ENCODE results near the gene FAM240A. TPM values are rescaled to one million over a fixed set of nuclear protein-coding genes. Genes with fewer than 3 reads are reported as not detected.

The FAM240A gene
- total RNA-seq, 4 donors from 2014 or later = not detected

DNA sequence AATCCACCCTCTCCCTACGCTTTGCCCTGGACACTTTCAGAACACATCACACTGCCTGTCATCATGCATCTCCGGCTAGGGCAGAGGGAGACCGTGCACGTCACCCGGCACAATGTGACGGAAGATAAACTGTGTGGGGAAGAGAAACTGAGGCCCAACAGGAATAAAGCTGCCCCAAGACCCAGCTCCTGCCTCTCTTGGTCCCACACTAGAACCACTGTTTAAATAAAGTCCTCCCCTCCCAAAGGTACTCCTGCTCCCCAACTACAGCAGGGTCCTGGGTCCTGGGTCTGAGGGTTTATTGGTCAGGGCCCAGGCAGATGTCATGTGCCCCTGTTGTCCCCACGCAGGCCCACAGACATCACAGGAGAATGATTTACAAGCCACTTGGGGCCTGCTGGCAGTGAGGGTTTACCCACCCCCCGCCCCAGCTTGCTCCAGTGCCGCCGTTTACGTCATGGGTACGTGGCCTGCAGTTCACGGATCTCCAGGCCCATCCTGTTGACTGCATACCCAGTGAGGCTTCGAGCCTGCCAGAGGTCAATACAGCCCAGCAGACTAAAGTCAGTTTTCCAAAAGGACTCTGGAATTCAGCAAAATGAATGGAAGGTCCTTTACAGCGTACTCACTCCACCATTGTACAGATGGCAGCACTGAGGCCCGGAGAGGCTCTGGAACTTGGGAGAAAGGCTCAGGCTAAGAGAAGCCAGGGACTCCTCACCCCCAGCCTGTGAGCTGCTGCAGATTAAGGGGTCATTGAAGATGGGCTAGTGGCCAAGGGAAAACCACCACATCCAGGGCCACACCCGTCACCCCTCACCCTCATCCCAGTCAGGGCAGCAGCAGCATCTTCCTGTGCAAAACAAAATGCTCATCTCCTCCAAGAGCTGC lies 57.9 kb downstream of the FAM240A start:
- Histone ChIP-seq H3K4me3 (no peak overlapping the region), H3K9me3 (no peaks in the 10 kb centered on the region), H3K27ac (no peak overlapping the region), H3K4me1 (no peaks in the 10 kb centered on the region), H3K36me3 (no peaks in the 10 kb centered on the region), H3K27me3 (no peaks in the 10 kb centered on the region)
- WGBS, 2 donors (ENCODE audit: low coverage in 1 of 2) = 90% methylated on average over 17 of the region's 17 CpGs; no CpG with 5 or more reads in 1 of the 2 donors
- TF ChIP-seq, protein P1, sequence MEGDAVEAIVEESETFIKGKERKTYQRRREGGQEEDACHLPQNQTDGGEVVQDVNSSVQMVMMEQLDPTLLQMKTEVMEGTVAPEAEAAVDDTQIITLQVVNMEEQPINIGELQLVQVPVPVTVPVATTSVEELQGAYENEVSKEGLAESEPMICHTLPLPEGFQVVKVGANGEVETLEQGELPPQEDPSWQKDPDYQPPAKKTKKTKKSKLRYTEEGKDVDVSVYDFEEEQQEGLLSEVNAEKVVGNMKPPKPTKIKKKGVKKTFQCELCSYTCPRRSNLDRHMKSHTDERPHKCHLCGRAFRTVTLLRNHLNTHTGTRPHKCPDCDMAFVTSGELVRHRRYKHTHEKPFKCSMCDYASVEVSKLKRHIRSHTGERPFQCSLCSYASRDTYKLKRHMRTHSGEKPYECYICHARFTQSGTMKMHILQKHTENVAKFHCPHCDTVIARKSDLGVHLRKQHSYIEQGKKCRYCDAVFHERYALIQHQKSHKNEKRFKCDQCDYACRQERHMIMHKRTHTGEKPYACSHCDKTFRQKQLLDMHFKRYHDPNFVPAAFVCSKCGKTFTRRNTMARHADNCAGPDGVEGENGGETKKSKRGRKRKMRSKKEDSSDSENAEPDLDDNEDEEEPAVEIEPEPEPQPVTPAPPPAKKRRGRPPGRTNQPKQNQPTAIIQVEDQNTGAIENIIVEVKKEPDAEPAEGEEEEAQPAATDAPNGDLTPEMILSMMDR (IDR thresholded peaks at IDR 0.05) = no peak
- TF ChIP-seq EP300 (IDR thresholded peaks at IDR 0.05; ENCODE audit: low read depth) (no peak), POLR2AphosphoS5 (IDR thresholded peaks at IDR 0.05) (no peak), POLR2A (IDR thresholded peaks at IDR 0.05) (no peak)
- intact Hi-C loops (cut with DNase I; ENCODE audit: low total_unique reads) (no loop called here), in situ Hi-C loops (cut with MboI; ENCODE audit: low pct_ligation_motif_present in 1 of 4, low pct_unique_long_range_greater_than_20kb in 1 of 4, low sequenced_read_pairs in 3 of 4) (no loop called here)
- no peak for DNase-seq

DNA sequence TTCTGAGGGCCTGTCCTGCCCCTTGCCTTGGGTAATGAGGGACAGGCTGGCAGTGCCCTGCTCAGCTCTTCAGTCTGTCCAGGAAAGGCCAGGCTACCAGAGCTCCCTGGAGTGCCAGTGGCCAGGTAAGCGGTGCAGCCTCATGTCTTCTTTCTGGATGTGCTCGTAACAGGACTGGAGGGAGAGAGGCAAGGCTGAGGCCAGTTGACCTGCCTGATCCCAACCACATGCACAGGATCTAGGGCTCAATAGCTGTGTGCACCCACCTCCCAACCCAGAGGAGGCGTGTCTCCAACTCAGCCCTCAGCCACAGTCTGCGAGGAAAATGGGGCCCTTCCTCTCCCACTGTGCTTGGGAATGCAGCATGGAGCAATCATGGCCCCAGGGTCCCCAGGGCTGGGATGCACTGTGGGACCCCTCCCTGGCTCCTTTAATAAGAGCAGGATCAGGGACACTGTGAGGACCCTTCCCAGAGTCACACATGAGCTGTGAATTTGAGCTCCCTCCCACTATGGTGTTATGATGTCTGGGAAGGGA lies 58.6 kb downstream of the FAM240A start:
- peak; percentile 5 for DNase-seq

DNA sequence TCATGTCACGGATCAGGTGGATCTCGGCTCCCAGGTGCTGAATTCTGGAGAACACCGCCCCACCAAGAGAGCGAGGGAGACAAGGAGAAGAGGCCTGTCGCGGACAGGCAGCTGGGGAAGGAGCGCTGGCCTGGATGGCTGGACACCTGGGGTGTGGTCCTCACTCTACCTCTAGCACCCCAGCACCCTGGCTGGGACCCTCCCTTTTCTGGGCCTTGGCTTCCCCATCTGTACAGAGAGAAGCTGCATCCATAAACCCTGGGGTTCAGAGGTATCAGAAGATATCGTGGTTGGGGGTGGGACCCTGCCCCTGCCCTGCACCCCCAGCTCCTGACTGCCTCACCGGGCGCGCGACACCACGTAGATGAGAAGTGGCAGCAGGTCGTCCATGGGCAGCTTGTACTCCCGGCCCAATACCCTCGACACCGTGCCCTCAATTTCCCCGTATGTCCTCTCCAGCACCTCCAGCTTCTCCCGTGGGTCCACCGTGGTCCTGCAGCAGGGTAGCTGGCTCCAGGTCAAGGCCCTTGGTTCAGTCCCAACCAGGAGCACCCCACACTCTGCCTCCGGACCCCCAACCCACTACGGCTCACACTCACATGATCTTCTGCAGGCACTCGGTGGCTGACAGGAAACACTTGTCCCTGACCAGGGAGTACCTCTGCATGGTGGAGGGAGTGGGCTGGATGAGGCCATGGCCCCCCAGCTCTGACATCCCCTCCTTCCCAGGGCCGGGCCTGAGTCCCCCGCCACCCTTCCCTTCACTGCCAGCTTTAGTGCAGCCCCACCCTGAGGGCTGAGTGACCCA lies 59.4 kb downstream of the FAM240A start:
- 90% methylated on average over 25 of the region's 25 CpGs; no CpG with 5 or more reads in 1 of the 2 donors for WGBS, 2 donors (ENCODE audit: low coverage in 1 of 2)
- H3K27ac ChIP-seq = no peak overlapping the region
- no peaks in the 10 kb centered on the region for H3K9me3 ChIP-seq
- H3K4me1 ChIP-seq = no peaks in the 10 kb centered on the region
- no peak overlapping the region for H3K4me3 ChIP-seq
- DNase-seq = peak; percentile 5
- intact Hi-C loops (cut with DNase I; ENCODE audit: low total_unique reads) = no loop called here
- in situ Hi-C loops (cut with MboI; ENCODE audit: low pct_ligation_motif_present in 1 of 4, low pct_unique_long_range_greater_than_20kb in 1 of 4, low sequenced_read_pairs in 3 of 4) = no loop called here
- TF ChIP-seq, protein P1 (IDR thresholded peaks at IDR 0.05) = no peak
- no peak for TF ChIP-seq POLR2AphosphoS5 (IDR thresholded peaks at IDR 0.05)
- TF ChIP-seq POLR2A (IDR thresholded peaks at IDR 0.05) = no peak
- TF ChIP-seq EP300 (IDR thresholded peaks at IDR 0.05; ENCODE audit: low read depth) = no peak
- no peaks in the 10 kb centered on the region for H3K27me3 ChIP-seq
- no peaks in the 10 kb centered on the region for H3K36me3 ChIP-seq

More for the DNA sequence above, 58.6 kb downstream of the FAM240A start:
- in situ Hi-C loops (cut with MboI; ENCODE audit: low pct_ligation_motif_present in 1 of 4, low pct_unique_long_range_greater_than_20kb in 1 of 4, low sequenced_read_pairs in 3 of 4) (no loop called here), intact Hi-C loops (cut with DNase I; ENCODE audit: low total_unique reads) (no loop called here)
- Histone ChIP-seq H3K9me3 (no peaks in the 10 kb centered on the region), H3K27me3 (no peaks in the 10 kb centered on the region), H3K27ac (no peak overlapping the region), H3K4me3 (no peak overlapping the region), H3K36me3 (no peaks in the 10 kb centered on the region), H3K4me1 (no peaks in the 10 kb centered on the region)
- TF ChIP-seq, protein P1 (IDR thresholded peaks at IDR 0.05) = no peak
- 90% methylated on average over 4 of the region's 4 CpGs; no CpG with 5 or more reads in 1 of the 2 donors for WGBS, 2 donors (ENCODE audit: low coverage in 1 of 2)

DNA sequence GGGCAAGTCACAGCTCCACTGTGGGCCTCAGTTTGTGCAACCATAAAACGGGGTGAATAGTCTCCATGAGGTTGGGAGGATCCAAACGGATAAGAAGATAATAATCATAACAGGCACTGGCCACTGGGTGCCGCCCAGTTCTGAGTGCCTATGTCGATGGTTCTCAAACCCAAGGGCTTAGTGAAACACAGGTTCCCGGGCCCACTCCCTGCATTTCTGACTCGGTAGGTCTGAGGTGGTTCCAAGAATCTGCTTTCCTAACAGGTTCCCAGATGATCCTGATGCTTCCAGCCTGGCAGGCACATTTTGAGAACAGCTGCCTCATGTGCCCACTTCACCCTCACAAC lies 60.0 kb downstream of the FAM240A start:
- no peak for TF ChIP-seq EP300 (IDR thresholded peaks at IDR 0.05; ENCODE audit: low read depth)
- Histone ChIP-seq H3K4me1 (no peaks in the 10 kb centered on the region), H3K36me3 (no peaks in the 10 kb centered on the region), H3K4me3 (no peak overlapping the region), H3K27me3 (no peaks in the 10 kb centered on the region), H3K27ac (no peak overlapping the region), H3K9me3 (no peaks in the 10 kb centered on the region)
- intact Hi-C loops (cut with DNase I; ENCODE audit: low total_unique reads) (no loop called here), in situ Hi-C loops (cut with MboI; ENCODE audit: low pct_ligation_motif_present in 1 of 4, low pct_unique_long_range_greater_than_20kb in 1 of 4, low sequenced_read_pairs in 3 of 4) (no loop called here)
- peak; percentile 4 for DNase-seq
- WGBS, 2 donors (ENCODE audit: low coverage in 1 of 2) = 86 to 94% methylated on average over 5 to 6 of the region's 6 CpGs

Data from transverse colon (tissue), 4 donors.